H1 (cell line): ENCODE measurements around the gene AGFG2. TPM values are rescaled to one million over a fixed set of nuclear protein-coding genes. Genes with fewer than 3 reads are reported as not detected.
"Not testable (repeated sequence)": the region's sequence is repeated elsewhere in the genome, so short reads cannot be mapped to it uniquely, and the experiment has no call there.

Experiments used
- CTCF ChIA-PET: fragments of 300-600 bp; sonication (Branson Sonifier 250); formaldehyde crosslinking; loops from one replicate; lab custom pipeline; 2021; ENCODE audit not compliant: partially characterized antibody; lab: Charles Lee
- POLR2A ChIA-PET: fragments of 300-600 bp; sonication (Branson Sonifier 250); formaldehyde crosslinking; loops from one replicate; lab custom pipeline; 2021; ENCODE audit warnings: inconsistent platforms; ENCODE audit not compliant: partially characterized antibody; lab: Charles Lee
- DNase-seq, 2 experiments: peaks; one replicate each; pipeline versions ENCODE4 v3.0.0 to v3.0.0-alpha.2; 2010 to 2022; ENCODE audit warnings: low spot score in 2 of 2, low read depth in 1 of 2, mixed read lengths in 1 of 2
- FAIRE-seq: peaks from 2 replicates; lab custom pipeline; 2011; peaks lifted over from hg19 to GRCh38; lab: Jason Lieb, UNC
- H2AFZ ChIP-seq: 2 replicates; pipeline ENCODE4 v1.8.1; 2012; ENCODE audit warnings: low read length, inconsistent platforms
- H2AK5ac ChIP-seq: 2 replicates; pipeline ENCODE4 v1.6.1; 2013; ENCODE audit warnings: low read depth, low read length
- H2BK120ac ChIP-seq: replicated peaks from 2 replicates; pipeline ENCODE3; 2013; ENCODE audit warnings: low read depth, low read length, inconsistent platforms
- H2BK12ac ChIP-seq: 2 replicates; pipeline ENCODE4 v1.6.1; 2013; ENCODE audit warnings: low read depth, low read length
- H2BK15ac ChIP-seq: 2 replicates; pipeline ENCODE4 v1.6.1; 2013; ENCODE audit warnings: low read length
- H2BK20ac ChIP-seq: 2 replicates; pipeline ENCODE4 v1.6.1; 2013; ENCODE audit warnings: low read length
- H2BK5ac ChIP-seq: 2 replicates; pipeline ENCODE4 v1.6.1; 2013; ENCODE audit warnings: low read depth, low read length
- H3K14ac ChIP-seq: 2 replicates; pipeline ENCODE4 v1.6.1; 2013; ENCODE audit warnings: inconsistent platforms; ENCODE audit not compliant: insufficient read length
- H3K18ac ChIP-seq: 2 replicates; pipeline ENCODE4 v1.6.1; 2013; ENCODE audit warnings: low read length; ENCODE audit errors: extremely low read depth
- H3K23ac ChIP-seq: 2 replicates; pipeline ENCODE4 v1.6.1; 2013; ENCODE audit warnings: inconsistent platforms; ENCODE audit not compliant: insufficient read length
- H3K23me2 ChIP-seq: 2 replicates; pipeline ENCODE4 v1.6.1; 2013; ENCODE audit warnings: low read depth, low read length
- H3K27ac ChIP-seq: 2 replicates; pipeline ENCODE4 v1.6.1; 2011; ENCODE audit warnings: low read depth, low read length, inconsistent platforms
- H3K27me3 ChIP-seq, 4 experiments: replicated peaks in 1 of 4; 1 replicate in 1 of 4; 2 replicates in 3 of 4; pipeline versions ENCODE4 v1.6.1 to v1.8.1; 2011 to 2013; ENCODE audit warnings: low read length in 3 of 4, mild to moderate bottlenecking in 3 of 4, inconsistent platforms in 2 of 4, mixed read lengths in 2 of 4, moderate library complexity in 1 of 4; ENCODE audit not compliant: control insufficient read depth in 3 of 4, insufficient read depth in 3 of 4; ENCODE audit errors: extremely low read depth in 1 of 4
- H3K36me3 ChIP-seq, 4 experiments: 2 replicates each; pipeline versions ENCODE4 v1.6.1 to v1.8.1; 2011 to 2013; ENCODE audit warnings: mild to moderate bottlenecking in 4 of 4, low read length in 3 of 4, moderate library complexity in 2 of 4, control low read depth in 1 of 4, inconsistent platforms in 1 of 4; ENCODE audit not compliant: insufficient read depth in 4 of 4, control insufficient read depth in 2 of 4
- H3K4ac ChIP-seq: replicated peaks from 2 replicates; pipeline ENCODE3; 2013; ENCODE audit warnings: low read length, low read depth, mixed read lengths, inconsistent platforms; ENCODE audit not compliant: insufficient read length
- H3K4me1 ChIP-seq, 4 experiments: replicated peaks in 1 of 4; 1 replicate in 1 of 4; 2 replicates in 3 of 4; pipeline versions ENCODE4 v1.6.1 to v1.8.1; 2011 to 2013; ENCODE audit warnings: low read length in 3 of 4, inconsistent platforms in 2 of 4, mixed read lengths in 1 of 4; ENCODE audit not compliant: insufficient read depth in 4 of 4, control insufficient read depth in 3 of 4
- H3K4me2 ChIP-seq, 2 experiments: 2 replicates each; pipeline versions ENCODE4 v1.6.1 to v1.8.1; 2011 to 2013; ENCODE audit warnings: low read depth in 2 of 2, low read length in 2 of 2, control low read depth in 1 of 2, inconsistent platforms in 1 of 2, mild to moderate bottlenecking in 1 of 2; ENCODE audit not compliant: insufficient read depth in 1 of 2
- H3K4me3 ChIP-seq, 4 experiments: fragments of 200-600, 300-600 bp in 1 of 4; sonication (generic), shearing (Covaris generic), sonication (Bioruptor Twin) in 1 of 4; 2 replicates each; pipeline versions ENCODE4 v1.5.1 to v1.8.1; 2011 to 2016; ENCODE audit warnings: low read length in 4 of 4, low read depth in 3 of 4, control low read depth in 2 of 4, inconsistent platforms in 2 of 4, mild to moderate bottlenecking in 2 of 4, mixed read lengths in 1 of 4, moderate library complexity in 1 of 4; ENCODE audit not compliant: insufficient read depth in 2 of 4; ENCODE audit errors: extremely low read depth in 1 of 4
- H3K56ac ChIP-seq: replicated peaks from 2 replicates; pipeline ENCODE3; 2013; ENCODE audit warnings: low read depth, mild to moderate bottlenecking, mixed read lengths, low read length, inconsistent platforms; ENCODE audit not compliant: insufficient read length
- H3K79me1 ChIP-seq: 2 replicates; pipeline ENCODE4 v1.6.1; 2013; ENCODE audit warnings: low read depth, low read length, control low read depth
- H3K79me2 ChIP-seq, 2 experiments: 2 replicates each; pipeline versions ENCODE4 v1.6.1 to v1.8.1; 2012 to 2013; ENCODE audit warnings: low read length in 2 of 2, mild to moderate bottlenecking in 2 of 2, inconsistent platforms in 1 of 2; ENCODE audit not compliant: insufficient read depth in 2 of 2, control insufficient read depth in 1 of 2
- H3K9ac ChIP-seq, 4 experiments: replicated peaks in 1 of 4; 1 replicate in 1 of 4; 2 replicates in 3 of 4; pipeline versions ENCODE4 v1.6.1 to v1.8.1; 2011 to 2013; ENCODE audit warnings: low read depth in 3 of 4, low read length in 3 of 4, control low read depth in 2 of 4, mild to moderate bottlenecking in 2 of 4, moderate library complexity in 2 of 4, inconsistent platforms in 1 of 4; ENCODE audit errors: extremely low read depth in 1 of 4
- H3K9me3 ChIP-seq, 2 experiments: 2 replicates each; pipeline versions ENCODE4 v1.6.1 to v1.8.1; 2012 to 2013; ENCODE audit warnings: mild to moderate bottlenecking in 2 of 2, moderate library complexity in 2 of 2, control low read depth in 1 of 2, inconsistent platforms in 1 of 2, low read depth in 1 of 2, low read length in 1 of 2, mixed read lengths in 1 of 2; ENCODE audit not compliant: insufficient read depth in 2 of 2
- H4K20me1 ChIP-seq, 2 experiments: replicated peaks in 1 of 2; 2 replicates each; pipeline versions ENCODE3 to v1.8.1; 2011 to 2013; ENCODE audit warnings: inconsistent platforms in 2 of 2, low read length in 2 of 2, mild to moderate bottlenecking in 1 of 2; ENCODE audit not compliant: insufficient read depth in 2 of 2, control insufficient read depth in 1 of 2
- H4K5ac ChIP-seq: 2 replicates; pipeline ENCODE4 v1.6.1; 2013; ENCODE audit warnings: low read length, low read depth, mixed read lengths, inconsistent platforms; ENCODE audit not compliant: insufficient read length
- H4K8ac ChIP-seq: 2 replicates; pipeline ENCODE4 v1.8.0; 2013; ENCODE audit warnings: mild to moderate bottlenecking, moderate library complexity, low read length, inconsistent platforms; ENCODE audit not compliant: insufficient read depth; ENCODE audit errors: extremely low read depth
- H4K91ac ChIP-seq: replicated peaks from 2 replicates; pipeline ENCODE3; 2013; ENCODE audit warnings: low read length, mixed read lengths, inconsistent platforms; ENCODE audit not compliant: insufficient read length
- WGBS, 2 experiments: shearing (Covaris generic) in 1 of 2; methylation state at CpG; one replicate each; pipeline versions ENCODE4 v1.1.6 to v1.1.7; 2013 to 2015; ENCODE audit warnings: low lambda C conversion rate in 2 of 2, mixed read lengths in 2 of 2, inconsistent platforms in 1 of 2, low coverage in 1 of 2, missing lambda C conversion rate in 1 of 2; ENCODE audit not compliant: insufficient replicate concordance in 2 of 2, insufficient coverage in 1 of 2, insufficient read length in 1 of 2; ENCODE audit errors: extremely low coverage in 1 of 2, missing lambda C conversion rate in 1 of 2; 5-methylcytosine and 5-hydroxymethylcytosine counted together
- polyA plus RNA-seq, 7 experiments: library from polyadenylated mRNA; depleted of rRNA in 3 of 7; stranded (reverse) in 5 of 7; unstranded in 2 of 7; fragments of >200 nt in 5 of 7; fragments of 200-250 nt in 2 of 7; gene quantifications; 1 replicate in 5 of 7; 2 replicates in 1 of 7; 4 replicates in 1 of 7; pipeline versions ENCODE4 v1.2.1 to v1.2.3, GENCODE V29; 2011 to 2013; ENCODE audit warnings: missing spikeins in 2 of 7, mixed read lengths in 2 of 7
- total RNA-seq: library from RNA; stranded (reverse); fragmentation: NEBNext Ultra II Directional; extraction: Animal tissue kit (Norgen Biotek cat#: 25700); gene quantifications from 2 replicates; pipeline ENCODE4 v1.2.1, GENCODE V29; 2021

Gene AGFG2
- total and polyA plus RNA-seq, 2 of the 8 experiments (the other 6 are each of a cell fraction or from before 2014, with no cell fraction given): 7.6 to 11.2 TPM

DNA sequence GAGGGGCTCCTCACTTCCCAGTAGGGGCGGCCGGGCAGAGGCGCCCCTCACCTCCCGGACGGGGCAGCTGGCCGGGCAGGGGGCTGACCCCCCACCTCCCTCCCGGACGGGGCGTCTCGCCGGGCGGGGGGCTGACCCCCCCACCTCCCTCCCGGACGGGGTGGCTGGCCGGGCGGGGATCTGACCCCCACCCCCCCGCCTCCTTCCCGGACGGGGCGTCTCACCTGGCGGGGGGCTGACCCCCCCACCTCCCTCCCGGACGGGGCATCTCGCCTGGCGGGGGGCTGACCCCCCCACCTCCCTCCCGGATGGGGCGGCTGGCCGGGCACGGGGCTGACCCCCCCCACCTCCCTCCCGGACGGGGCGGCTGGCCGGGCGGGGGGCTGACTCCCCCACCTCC is 15.8 kb upstream of the AGFG2 start:
- H2BK15ac ChIP-seq, H3K4me2 ChIP-seq, H3K18ac ChIP-seq, H4K8ac ChIP-seq, H3K4me1 ChIP-seq, H4K20me1 ChIP-seq, H3K14ac ChIP-seq, H3K27ac ChIP-seq, DNase-seq, H3K56ac ChIP-seq, H2AK5ac ChIP-seq, H3K4me3 ChIP-seq, POLR2A ChIA-PET, H2AFZ ChIP-seq, H2BK5ac ChIP-seq, H2BK12ac ChIP-seq, H3K27me3 ChIP-seq, H4K5ac ChIP-seq, H3K79me2 ChIP-seq, H3K4ac ChIP-seq, H3K23ac ChIP-seq, H4K91ac ChIP-seq, H3K9ac ChIP-seq, H3K23me2 ChIP-seq, H2BK120ac ChIP-seq, H3K79me1 ChIP-seq, H2BK20ac ChIP-seq, FAIRE-seq, CTCF ChIA-PET, H3K36me3 ChIP-seq: not testable (repeated sequence)
- no CpG with 5 or more reads among the region's 34 CpGs for WGBS, 2 experiments
- peaks cover 0 to 11% of the 10 kb centered on the region in 2 experiments; a peak in 2 of 4 replicates for H3K9me3 ChIP-seq
